GOT3 (cell line): ENCODE data around the gene GON7.
"Not testable (repeated sequence)": the region's sequence is repeated elsewhere in the genome, so short reads cannot be mapped to it uniquely, and the experiment has no call there.

Source experiments
- DNase-seq: peaks from one replicate; lab custom pipeline; 2025; ENCODE audit warnings: mixed read lengths; lab: John Stamatoyannopoulos, UW

The GON7 gene, protein sequence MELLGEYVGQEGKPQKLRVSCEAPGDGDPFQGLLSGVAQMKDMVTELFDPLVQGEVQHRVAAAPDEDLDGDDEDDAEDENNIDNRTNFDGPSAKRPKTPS

DNA sequence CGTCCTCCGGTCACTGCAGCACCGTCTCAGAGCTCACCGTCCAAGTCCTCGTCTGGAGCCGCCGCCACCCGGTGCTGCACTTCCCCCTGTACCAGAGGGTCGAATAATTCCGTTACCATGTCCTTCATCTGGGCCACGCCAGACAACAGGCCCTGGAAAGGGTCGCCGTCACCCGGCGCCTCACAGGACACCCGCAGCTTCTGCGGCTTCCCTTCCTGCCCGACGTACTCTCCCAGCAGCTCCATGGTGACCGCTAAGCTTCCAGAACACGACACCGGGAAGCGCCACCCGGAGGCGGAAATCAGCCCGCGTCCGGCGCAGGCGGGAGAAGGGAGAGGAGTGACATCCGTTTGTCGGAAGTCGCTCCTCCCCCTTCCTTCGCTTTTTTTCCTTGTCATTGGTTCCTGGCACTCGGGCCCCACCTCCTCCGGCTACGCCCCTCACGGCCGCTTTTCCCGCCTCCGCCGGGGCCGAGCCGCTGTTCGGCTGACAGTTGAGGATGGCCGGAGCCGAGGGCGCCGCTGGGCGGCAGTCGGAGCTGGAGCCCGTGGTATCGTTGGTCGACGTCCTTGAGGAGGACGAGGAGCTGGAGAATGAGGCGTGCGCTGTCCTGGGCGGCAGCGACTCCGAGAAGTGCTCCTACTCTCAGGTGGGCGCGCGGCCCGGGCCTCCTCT lies at the start of gene GON7, which contains the start of gene UBR7:
Gene GON7, minus strand, starts transcription at position 273 of the 675 bp plus-strand sequence. Its CDS starts 28 bp downstream, at position 245.
Gene UBR7, plus strand, starts transcription at position 464 of the 675 bp plus-strand sequence. Its CDS starts 36 bp downstream, at position 500.
- peak; percentile 68 for DNase-seq

DNA sequence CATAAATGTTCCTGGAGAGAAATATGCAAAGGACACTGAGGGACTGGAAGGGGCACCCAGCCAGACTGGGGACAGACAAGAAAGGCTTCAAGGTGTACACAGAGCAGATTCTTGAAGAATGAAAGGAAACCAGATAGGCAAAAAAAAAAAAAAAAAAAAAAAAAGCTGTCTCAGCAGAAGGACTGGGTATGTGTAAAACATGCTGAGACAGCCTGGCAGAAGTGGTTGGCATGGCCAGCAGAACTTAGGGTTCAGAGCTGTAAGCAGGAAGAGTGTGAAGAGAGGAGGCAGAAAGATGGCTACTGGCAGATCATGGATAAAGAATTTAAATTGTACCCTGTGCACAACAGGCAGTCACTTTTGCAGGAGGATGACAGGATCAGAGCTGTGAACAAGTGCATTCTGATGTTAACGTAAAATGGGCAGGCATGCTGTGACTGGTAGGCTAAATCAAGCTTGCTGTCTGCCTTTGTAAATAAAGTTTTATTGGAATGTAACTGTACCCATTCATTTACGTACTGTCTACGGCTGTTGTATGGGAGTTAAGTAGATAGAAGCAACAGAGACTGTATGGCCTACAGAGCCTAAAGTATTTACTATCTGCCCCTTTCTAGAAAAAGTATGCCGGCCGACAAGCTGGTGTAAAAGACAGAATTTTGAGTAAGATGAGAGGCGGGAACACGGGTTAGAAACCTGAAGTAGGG lies 42.4 kb upstream of the GON7 start:
- DNase-seq, result no peak

DNA sequence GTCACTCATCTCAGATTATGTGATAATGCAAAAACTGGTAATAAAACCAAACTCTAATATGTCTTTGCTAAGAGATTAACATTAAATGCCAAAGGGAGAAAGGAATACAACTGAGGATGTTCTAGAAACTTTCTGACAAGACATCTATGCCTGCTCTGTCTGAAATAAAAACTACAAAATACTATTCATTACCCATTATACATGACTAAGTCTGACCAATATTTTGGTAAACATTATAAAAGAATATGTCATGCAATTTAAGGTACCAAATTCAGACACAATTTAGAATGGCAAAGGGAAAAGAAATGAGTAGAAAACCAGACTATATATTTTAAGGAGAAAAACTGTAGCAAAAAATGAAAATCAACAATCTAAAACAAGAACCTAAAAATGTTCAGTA lies 39.7 kb upstream of the GON7 start:
- DNase-seq, result no peak

DNA sequence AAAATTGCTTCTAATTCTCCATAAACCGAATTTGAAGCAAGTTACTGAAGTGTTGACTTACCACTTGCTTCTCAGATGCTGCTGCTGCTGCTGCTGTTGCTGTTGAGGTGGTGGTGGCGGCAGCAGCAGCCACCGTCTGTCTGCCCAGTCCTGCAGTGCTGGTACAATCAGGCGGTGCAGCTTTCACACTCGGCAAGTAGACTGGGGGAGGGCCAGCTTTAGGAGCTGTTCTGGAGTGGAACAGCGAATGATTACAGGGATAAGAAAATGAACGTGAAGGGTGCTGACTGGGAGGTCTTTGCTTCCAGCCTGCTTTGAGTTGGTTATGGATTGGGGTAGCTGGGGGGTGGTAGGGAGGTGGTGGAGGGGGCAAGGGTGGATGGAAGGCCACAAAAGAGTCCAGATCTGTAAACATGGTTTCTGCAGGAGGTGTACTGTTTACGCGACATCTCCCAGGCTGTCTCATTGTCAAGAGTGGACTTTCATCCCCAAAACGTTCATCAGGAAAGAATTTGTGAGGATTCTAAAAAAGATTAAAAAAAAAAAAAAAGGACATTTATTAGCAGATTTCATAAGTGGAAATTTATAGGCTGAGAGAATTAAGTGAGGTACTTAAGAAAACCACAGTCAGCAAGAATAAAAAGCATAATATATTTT lies 39.0 kb upstream of the GON7 start:
- DNase-seq, result no peak

DNA sequence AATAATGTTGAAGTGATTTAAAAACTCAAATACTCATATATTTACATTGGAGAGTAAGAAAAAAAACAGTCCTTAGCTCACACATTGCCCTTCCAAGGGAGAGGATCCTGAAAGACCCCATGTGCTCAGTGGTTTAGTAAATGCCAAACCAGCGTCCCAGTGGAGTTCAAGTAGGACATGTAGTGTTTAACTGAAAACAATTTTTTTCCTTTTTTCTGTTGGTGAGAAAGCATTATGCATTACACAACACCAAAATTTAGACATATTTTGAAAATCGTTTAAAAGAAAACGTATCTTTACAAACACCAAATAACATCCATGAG lies 33.8 kb upstream of the GON7 start:
- DNase-seq, result no peak

DNA sequence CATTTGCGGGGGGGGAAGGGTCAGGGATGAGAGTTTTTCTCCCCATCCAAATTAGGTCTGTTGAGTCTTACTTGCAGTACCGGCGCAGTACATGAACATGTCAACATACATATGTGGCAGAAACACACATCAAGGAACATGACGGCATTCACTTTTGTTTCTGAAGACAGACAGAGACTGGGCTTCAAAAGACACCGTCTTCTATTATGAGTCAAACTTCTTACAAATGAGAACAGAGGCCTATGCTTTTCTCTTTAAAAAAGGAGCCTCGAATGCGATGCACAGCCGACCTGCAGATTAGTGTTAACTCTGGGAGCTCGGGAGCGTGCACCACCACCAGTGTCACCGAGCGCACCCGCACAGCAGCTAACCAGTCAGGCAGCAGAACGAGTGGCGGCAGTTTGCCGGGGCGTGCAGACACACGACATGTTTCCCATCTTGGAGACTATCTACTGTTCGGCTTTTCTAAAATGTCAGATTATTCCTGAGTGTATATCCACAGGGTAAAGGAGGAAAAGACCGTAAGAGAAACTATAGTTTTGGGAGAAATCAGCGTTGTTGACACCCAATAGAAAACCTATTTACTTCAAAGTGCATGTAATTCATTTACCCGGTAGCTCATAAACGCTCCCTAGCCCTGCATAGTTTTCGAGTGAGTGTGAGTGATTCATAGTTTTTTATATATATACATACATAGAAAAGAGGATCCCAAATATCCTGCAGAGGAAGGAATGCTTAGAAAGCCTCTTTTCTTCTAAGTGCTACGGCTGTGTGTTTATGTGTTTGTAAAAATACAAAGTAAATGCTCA lies 33.2 kb upstream of the GON7 start:
- no peak for DNase-seq

DNA sequence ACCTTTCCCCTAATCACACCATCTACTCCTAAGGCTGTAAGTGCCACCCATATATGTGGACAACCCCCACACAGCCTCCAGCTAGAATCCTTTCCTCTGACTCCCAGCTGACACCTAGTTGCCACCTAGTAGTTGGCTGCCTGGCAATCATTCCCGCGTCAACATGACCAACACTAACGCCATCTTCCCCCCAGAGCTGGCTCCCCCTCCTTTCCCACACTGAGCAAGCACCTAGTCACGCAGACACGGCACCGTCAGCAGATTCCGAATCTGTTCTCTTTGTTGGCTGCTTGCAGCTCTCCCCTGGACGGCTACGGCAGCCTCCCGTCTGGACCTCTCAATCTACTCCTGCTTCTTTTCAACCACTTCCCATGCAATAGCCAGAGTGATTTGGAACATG lies 27.9 kb upstream of the GON7 start:
- DNase-seq, result no peak

DNA sequence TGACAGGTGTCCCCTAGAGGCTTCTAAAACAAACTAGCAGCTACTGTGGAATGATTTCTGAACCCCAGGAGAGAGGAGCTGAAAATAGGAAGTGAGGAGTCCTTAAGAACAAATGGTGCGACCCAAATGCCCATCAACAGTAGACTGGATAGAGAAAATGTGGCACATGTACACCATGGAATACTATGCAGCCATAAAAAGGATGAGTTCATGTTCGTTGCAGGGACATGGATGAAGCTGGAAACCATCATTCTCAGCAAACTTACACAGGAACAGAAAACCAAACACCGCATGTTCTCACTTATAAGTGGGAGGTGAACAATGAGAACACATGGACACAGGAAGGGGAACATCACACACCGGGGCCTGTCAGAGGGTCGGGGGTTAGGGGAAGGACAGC lies 26.2 kb upstream of the GON7 start:
- not testable (repeated sequence) for DNase-seq

DNA sequence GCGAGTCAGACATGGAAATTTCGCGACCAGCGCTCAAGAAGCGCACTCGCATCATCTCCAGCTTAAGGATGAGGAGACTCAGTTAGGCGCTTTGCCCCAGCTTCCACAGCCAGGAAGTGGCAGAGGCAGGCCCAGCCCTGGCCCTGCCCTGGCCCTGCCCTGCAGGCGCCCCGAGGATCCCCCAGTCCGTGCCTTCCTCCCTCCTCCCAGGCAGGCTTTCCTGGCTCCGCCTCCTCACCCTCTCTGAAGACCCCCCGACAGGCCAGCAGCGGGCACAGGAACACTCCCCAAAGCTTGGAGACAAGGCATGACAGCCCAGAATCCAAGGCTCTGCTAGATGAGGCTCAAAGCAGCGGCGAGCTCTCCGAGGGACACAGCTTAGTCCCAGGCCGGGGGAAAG lies 25.3 kb upstream of the GON7 start:
- DNase-seq, result no peak

DNA sequence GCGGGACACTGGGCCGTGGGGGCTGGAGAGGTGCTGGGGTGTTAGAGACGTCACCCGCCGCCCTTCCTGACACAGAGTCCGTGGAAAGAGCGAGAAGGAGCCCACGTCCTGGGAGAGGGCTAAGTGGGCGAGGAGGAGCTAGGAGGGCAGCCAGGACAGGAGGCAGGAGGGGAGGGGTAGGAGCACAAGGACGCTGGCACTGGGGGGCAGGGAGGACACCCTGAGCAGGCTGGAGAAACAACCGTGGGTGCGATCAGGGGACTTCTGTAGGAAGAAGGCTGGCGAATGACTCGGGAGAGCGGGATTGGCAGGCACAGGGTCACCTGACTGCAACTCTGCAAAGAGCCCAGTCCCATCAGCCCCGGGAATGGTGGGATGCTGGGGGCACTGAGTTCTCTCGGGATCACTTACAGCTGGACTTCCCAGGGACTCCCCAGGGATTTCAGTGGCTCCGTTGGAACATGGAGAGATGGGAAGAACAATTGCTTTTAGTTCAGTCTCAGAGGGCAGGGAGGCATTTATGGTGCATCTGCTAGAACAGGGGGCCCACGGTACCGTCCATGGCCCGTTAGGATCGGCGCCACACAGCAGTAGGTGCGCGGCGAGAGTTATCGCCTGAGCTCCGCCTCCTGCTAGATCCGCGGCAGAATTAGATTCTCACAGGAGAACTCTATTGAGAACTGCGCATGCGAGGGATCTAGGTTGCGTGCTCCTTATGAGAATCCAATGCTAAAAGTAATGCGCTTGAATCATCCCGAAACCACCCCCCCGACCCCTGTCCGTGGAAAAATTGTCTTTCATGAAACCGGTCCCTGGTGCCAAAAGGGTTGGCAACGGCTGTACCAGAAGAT lies 24.5 kb upstream of the GON7 start:
- DNase-seq, result no peak

DNA sequence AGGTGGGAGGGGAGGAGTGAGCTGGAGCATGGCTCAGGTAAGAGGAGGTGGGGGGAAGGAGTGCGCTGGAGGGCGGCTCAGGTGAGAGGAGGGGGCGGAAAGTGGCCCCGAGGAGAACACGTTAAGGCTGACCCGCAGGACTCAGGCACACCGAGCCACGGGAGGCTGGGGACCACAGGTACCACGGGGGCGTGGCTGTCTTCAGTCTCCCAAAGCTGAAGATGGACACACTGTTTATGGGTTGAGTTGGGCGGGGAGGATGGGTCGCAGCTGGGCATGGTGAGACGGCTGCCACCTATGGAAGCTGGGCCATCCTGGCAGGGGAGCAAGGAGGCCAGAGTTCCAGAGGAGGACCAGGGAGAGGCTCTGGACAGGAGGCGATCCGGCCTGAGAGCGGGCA lies 23.7 kb upstream of the GON7 start:
- DNase-seq, result no peak

DNA sequence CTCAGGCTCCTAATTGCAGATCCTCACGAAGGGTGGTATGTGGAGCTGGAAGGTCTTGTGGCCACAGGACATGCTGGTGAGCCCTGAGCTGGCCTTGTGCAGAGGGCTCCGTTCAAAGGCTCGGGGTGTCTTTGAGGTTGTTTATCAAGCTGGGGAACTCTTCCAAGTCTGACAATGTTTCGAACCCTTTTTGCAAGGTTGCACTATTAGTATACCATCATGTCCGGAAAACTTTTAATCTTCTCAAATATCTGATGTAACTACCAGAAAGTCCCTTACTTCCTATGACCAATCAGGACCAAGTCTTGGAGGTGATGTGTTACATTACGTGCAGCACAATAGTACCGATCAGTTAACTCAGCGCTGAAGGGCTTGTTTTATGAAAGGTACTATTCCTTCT lies 21.7 kb upstream of the GON7 start:
- no peak for DNase-seq

DNA sequence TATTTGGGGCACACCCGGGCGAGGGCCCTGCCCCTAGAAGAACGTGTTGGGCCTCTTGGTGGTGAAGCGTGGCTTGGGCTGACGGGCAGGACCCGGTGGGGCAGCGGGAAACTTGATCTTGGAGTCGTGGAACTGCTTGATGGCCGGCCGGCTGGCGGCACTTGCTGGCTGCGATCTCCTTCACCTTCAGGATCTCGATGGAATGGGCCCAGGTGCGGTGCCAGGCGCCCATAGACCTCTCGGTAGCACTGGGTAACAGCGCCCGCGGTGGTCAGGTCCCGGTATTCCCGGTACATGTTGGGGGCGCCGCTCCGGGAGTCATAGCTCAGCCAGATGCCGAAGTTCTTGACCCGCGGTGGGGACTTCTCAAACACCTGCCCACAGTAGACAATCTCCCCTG lies 16.7 kb upstream of the GON7 start:
- no peak for DNase-seq

DNA sequence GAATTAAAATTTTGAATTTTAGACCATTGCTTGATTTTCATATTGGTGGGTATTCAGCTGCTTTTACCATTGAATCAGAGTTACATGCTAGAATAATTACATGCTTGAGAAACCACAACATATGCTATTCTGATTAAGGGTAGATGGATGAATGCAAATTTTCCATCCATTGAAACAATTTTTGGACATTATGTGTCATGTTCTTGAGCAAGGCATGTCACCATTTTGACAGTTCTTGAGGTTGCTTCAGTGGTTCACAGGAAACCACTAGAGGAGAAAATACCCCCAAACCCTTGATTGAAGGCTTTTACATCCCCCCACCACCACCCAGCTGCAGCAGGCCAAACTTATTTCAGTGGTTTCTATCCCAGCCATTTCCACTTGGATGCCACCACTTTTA lies 13.6 kb upstream of the GON7 start:
- DNase-seq, result no peak

DNA sequence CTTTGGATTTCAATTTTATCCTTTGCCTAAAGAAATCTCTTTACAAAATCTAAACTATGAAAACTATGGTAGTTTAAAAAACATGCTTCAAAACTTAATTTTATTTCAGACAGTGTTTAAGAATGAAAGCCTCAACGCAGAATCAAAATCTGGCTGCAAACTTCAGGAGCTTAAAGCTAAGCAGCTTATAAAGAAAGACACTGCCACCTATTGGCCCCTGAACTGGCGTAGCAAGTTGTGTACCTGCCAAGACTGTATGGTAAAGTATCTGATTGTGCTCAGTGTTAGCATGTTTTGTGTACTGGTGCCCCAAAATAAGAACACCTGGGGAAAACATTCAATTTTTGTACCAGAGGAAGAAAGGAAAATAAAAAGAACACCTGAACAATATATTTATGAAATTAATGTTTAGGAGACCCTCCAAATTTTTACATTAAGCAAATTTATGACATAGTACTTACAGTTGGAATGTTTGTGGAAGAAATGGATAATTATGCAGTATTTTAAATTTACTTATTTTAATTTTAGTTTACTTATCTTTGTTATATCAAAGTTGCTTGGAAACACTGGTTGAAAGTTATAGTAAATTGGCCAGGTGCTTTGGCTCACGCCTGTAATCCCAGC lies 12.3 kb upstream of the GON7 start:
- DNase-seq, result no peak

DNA sequence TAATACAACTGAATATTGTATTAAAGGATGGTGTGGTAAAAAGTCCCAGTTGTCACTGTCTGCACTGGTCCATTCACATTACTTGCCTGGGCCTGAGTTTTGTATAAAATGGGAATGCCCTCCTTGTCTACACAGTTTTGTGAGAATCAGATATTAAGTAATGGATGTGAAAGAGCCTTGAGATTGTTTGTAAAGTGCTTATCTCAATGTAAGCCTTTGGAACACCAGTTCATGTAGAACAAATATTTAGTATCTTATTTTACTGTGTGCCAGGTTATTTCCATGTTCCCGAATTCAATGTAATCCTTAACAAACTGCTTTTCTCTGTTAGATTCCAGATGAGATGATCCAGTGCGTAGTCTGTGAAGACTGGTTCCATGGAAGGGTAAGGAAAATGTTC lies 7.7 kb upstream of the GON7 start:
- no peak for DNase-seq

DNA sequence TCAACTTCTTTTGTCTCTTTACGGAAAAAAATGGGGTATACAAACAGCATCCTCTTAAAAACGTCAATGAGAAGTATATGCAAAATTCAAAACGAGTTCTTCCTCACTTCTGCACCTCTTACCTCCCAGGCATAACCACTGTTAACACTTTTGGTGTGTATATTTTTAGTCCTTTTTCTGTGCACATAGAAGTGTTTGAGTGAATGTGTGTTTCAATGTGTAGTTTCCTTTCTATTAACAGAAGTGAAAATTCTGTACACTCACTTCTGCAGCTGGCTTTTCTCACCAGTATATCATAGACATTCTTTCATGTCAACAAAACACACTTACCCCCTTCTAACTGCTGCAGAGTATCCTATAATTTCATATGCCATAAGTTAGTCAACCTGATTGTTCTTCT lies 5.6 kb upstream of the GON7 start:
- no peak for DNase-seq

DNA sequence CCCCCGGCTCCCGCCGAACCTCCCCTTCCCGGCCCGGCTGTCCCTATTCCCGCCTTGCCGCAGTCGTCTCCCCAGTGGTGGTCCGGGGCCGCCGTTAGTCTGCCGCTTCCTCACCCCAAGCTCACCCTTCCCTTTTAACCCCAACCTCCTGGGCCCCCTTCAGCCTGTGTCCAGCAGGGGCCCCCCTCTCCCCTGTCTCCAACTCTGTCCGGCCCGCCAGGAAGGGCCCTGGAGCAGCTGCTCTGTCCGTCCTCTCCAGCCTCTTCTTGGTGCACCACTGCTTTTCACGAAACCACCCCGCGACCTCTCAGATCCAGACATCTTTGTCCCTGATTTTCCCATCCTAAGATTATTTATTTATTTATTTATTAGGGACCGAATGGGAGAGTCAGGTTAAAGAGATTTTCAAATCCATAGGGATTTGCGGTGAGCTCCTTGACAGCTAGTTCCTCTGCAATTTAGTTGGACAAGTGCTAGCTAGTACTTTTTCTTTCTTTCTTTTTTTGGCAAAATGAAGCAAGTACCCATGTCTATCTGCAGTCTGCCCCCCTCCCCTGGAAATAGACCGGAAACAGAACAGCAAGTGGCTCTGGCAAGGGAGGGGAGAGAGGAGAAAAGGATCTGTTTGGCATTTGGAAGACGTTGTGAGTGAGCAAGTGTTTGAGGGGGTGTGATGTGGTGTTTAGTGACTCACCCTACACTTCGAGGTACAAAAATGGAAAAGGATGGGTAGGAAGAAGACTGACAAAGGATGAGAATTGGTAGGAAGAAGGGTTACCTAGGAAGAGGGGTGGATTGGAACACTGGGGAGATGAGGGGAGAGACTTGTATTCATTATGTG lies 823 bp upstream of the GON7 start:
- DNase-seq, result no peak

DNA sequence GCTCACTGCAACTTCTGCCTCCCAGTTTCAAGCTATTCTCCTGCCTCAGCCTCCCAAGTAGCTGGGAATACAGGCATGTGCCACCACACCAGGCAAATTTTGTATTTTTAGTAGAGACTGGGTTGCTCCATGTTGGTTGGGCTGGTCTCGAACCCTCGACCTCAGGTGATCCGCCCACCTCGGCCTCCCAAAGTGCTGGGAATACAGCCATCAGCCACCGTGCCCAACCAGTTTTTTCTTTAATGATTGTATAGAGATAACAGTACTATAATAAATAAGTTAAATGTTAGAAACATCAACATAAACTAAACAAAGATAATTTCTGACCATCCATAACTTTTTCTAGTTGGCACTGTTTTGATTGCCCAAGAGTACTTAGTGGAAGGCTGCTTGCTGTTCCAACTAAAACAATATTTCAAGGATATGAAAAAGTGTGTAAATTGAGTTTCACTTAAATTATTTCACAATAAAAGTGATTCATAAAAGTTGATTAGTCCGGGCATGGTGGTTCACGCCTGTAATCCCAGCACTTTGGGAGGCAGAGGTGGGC lies 5.6 kb downstream of the GON7 start:
- DNase-seq, result no peak

DNA sequence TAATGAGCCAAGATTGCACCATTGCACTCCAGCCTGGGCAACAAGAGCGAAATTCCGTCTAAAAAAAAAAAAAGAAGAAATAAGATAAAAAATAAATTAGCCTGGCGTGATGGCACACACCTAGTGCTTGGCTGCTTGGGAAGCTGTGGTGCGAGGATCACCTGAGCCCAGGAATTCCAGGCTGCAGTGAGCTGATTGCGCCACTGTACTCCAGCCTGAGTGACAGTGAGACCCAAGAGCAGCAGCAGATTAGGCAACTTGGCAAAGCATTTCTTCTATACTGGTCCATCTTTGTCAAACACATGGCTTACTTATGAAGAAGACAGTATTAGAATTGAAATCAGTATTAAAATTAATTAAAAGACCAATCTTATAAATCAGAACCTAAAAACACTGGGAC lies 6.3 kb downstream of the GON7 start:
- DNase-seq, result no peak
